ENCODE data around the gene TTC17.

Gene TTC17

GRCh38 chr11:43382614-43383013 is 23.9 kb downstream of the TTC17 start:
- no peak for TF ChIP-seq CTCF (IDR thresholded peaks at IDR 0.05; ENCODE audit: insufficient read depth, low read depth, low read length, missing control alignments)
- no peak for DNase-seq (ENCODE audit: low read depth)

GRCh38 chr11:43384393-43384792 is 25.7 kb downstream of the TTC17 start:
- no peak for DNase-seq (ENCODE audit: low read depth)
- no peak for TF ChIP-seq CTCF (IDR thresholded peaks at IDR 0.05; ENCODE audit: insufficient read depth, low read depth, low read length, missing control alignments)
- H3K4me3 ChIP-seq (ENCODE audit: low read depth, low read length), result no peak overlapping the region

More at GRCh38 chr11:43382614-43383013, 23.9 kb downstream of the TTC17 start:
- H3K4me3 ChIP-seq (ENCODE audit: low read depth, low read length), result no peak overlapping the region

- no peak for DNase-seq (ENCODE audit: low read depth)
- no peak for TF ChIP-seq CTCF (IDR thresholded peaks at IDR 0.05; ENCODE audit: insufficient read depth, low read depth, low read length, missing control alignments)
- no peak overlapping the region for H3K4me3 ChIP-seq (ENCODE audit: low read depth, low read length)
Observed at GRCh38 chr11:43392713-43393112, 34.0 kb downstream of the TTC17 start.

GRCh38 chr11:43393765-43394355 is 35.1 kb downstream of the TTC17 start:
- no peak for DNase-seq (ENCODE audit: low read depth)
- no peak overlapping the region for H3K4me3 ChIP-seq (ENCODE audit: low read depth, low read length)
- no peak for TF ChIP-seq CTCF (IDR thresholded peaks at IDR 0.05; ENCODE audit: insufficient read depth, low read depth, low read length, missing control alignments)

GRCh38 chr11:43396617-43397016 is 37.9 kb downstream of the TTC17 start:
- no peak for TF ChIP-seq CTCF (IDR thresholded peaks at IDR 0.05; ENCODE audit: insufficient read depth, low read depth, low read length, missing control alignments)
- no peak overlapping the region for H3K4me3 ChIP-seq (ENCODE audit: low read depth, low read length)
- DNase-seq (ENCODE audit: low read depth), result no peak

GRCh38 chr11:43397251-43397650 is 38.5 kb downstream of the TTC17 start:
- no peak for TF ChIP-seq CTCF (IDR thresholded peaks at IDR 0.05; ENCODE audit: insufficient read depth, low read depth, low read length, missing control alignments)
- DNase-seq (ENCODE audit: low read depth), result no peak
- H3K4me3 ChIP-seq (ENCODE audit: low read depth, low read length), result no peak overlapping the region

- no peak for DNase-seq (ENCODE audit: low read depth)
- TF ChIP-seq CTCF (IDR thresholded peaks at IDR 0.05; ENCODE audit: insufficient read depth, low read depth, low read length, missing control alignments), result no peak
- H3K4me3 ChIP-seq (ENCODE audit: low read depth, low read length), result no peak overlapping the region
Observed at GRCh38 chr11:43399983-43400630, 41.4 kb downstream of the TTC17 start.
